ENCODE results near the gene SHISA3.

The SHISA3 gene

GRCh38 chr4:42385516-42385915 is 11.8 kb upstream of the SHISA3 start:
- no peak for DNase-seq
- in situ Hi-C loops (cut with HindIII; ENCODE audit: low pct_ligation_motif_present, low pct_unique_long_range_greater_than_20kb, low sequenced_read_pairs) = no loop called here

GRCh38 chr4:42390622-42391354 is 6.5 kb upstream of the SHISA3 start:
- in situ Hi-C loops (cut with HindIII; ENCODE audit: low pct_ligation_motif_present, low pct_unique_long_range_greater_than_20kb, low sequenced_read_pairs) = no loop called here
- DNase-seq = no peak

GRCh38 chr4:42391355-42391664 is 6.0 kb upstream of the SHISA3 start:
- in situ Hi-C loops (cut with HindIII; ENCODE audit: low pct_ligation_motif_present, low pct_unique_long_range_greater_than_20kb, low sequenced_read_pairs) = no loop called here
- no peak for DNase-seq

- in situ Hi-C loops (cut with HindIII; ENCODE audit: low pct_ligation_motif_present, low pct_unique_long_range_greater_than_20kb, low sequenced_read_pairs) = no loop called here
- peak; percentile 33 for DNase-seq
Measured at GRCh38 chr4:42391981-42392380, 5.3 kb upstream of the SHISA3 start.

GRCh38 chr4:42392436-42392835 is 4.9 kb upstream of the SHISA3 start:
- DNase-seq = no peak

GRCh38 chr4:42395595-42395994 is 1.7 kb upstream of the SHISA3 start:
- in situ Hi-C loops (cut with HindIII; ENCODE audit: low pct_ligation_motif_present, low pct_unique_long_range_greater_than_20kb, low sequenced_read_pairs) = no loop called here
- DNase-seq = no peak

More at GRCh38 chr4:42392436-42392835, 4.9 kb upstream of the SHISA3 start:
- in situ Hi-C loops (cut with HindIII; ENCODE audit: low pct_ligation_motif_present, low pct_unique_long_range_greater_than_20kb, low sequenced_read_pairs) = no loop called here

GRCh38 chr4:42396361-42396751 is 932 bp upstream of the SHISA3 start:
- no peak for DNase-seq
- in situ Hi-C loops (cut with HindIII; ENCODE audit: low pct_ligation_motif_present, low pct_unique_long_range_greater_than_20kb, low sequenced_read_pairs) = no loop called here

- DNase-seq = peak; percentile 23
- in situ Hi-C loops (cut with HindIII; ENCODE audit: low pct_ligation_motif_present, low pct_unique_long_range_greater_than_20kb, low sequenced_read_pairs) = no loop called here
Measured at GRCh38 chr4:42397635-42398170, 415 bp downstream of the SHISA3 start.

- in situ Hi-C loops (cut with HindIII; ENCODE audit: low pct_ligation_motif_present, low pct_unique_long_range_greater_than_20kb, low sequenced_read_pairs) = no loop called here
- no peak for DNase-seq
Measured at GRCh38 chr4:42398171-42398870, 1.0 kb downstream of the SHISA3 start.

- DNase-seq = no peak
- in situ Hi-C loops (cut with HindIII; ENCODE audit: low pct_ligation_motif_present, low pct_unique_long_range_greater_than_20kb, low sequenced_read_pairs) = no loop called here
Measured at GRCh38 chr4:42398871-42399331, 1.6 kb downstream of the SHISA3 start.

- in situ Hi-C loops (cut with HindIII; ENCODE audit: low pct_ligation_motif_present, low pct_unique_long_range_greater_than_20kb, low sequenced_read_pairs) = no loop called here
- no peak for DNase-seq
Measured at GRCh38 chr4:42399393-42399792, 2.1 kb downstream of the SHISA3 start.

- in situ Hi-C loops (cut with HindIII; ENCODE audit: low pct_ligation_motif_present, low pct_unique_long_range_greater_than_20kb, low sequenced_read_pairs) = no loop called here
- peak; percentile 17 for DNase-seq
Measured at GRCh38 chr4:42401171-42401570, 3.9 kb downstream of the SHISA3 start.

GRCh38 chr4:42404001-42404400 is 6.7 kb downstream of the SHISA3 start:
- in situ Hi-C loops (cut with HindIII; ENCODE audit: low pct_ligation_motif_present, low pct_unique_long_range_greater_than_20kb, low sequenced_read_pairs) = no loop called here
- DNase-seq = no peak

- no peak for DNase-seq
- in situ Hi-C loops (cut with HindIII; ENCODE audit: low pct_ligation_motif_present, low pct_unique_long_range_greater_than_20kb, low sequenced_read_pairs) = no loop called here
Measured at GRCh38 chr4:42410446-42410845, 13.2 kb downstream of the SHISA3 start.

GRCh38 chr4:42411803-42412202 is 14.5 kb downstream of the SHISA3 start:
- DNase-seq = no peak

GRCh38 chr4:42412251-42412650 is 15.0 kb downstream of the SHISA3 start:
- in situ Hi-C loops (cut with HindIII; ENCODE audit: low pct_ligation_motif_present, low pct_unique_long_range_greater_than_20kb, low sequenced_read_pairs) = no loop called here
- peak; percentile 13 for DNase-seq

More at GRCh38 chr4:42411803-42412202, 14.5 kb downstream of the SHISA3 start:
- in situ Hi-C loops (cut with HindIII; ENCODE audit: low pct_ligation_motif_present, low pct_unique_long_range_greater_than_20kb, low sequenced_read_pairs) = no loop called here

GRCh38 chr4:42415281-42415680 is 18.0 kb downstream of the SHISA3 start:
- no peak for DNase-seq
- in situ Hi-C loops (cut with HindIII; ENCODE audit: low pct_ligation_motif_present, low pct_unique_long_range_greater_than_20kb, low sequenced_read_pairs) = no loop called here

GRCh38 chr4:42416017-42416416 is 18.7 kb downstream of the SHISA3 start:
- in situ Hi-C loops (cut with HindIII; ENCODE audit: low pct_ligation_motif_present, low pct_unique_long_range_greater_than_20kb, low sequenced_read_pairs) = no loop called here

GRCh38 chr4:42417550-42417949 is 20.3 kb downstream of the SHISA3 start:
- DNase-seq = no peak

More at GRCh38 chr4:42416017-42416416, 18.7 kb downstream of the SHISA3 start:
- no peak for DNase-seq

GRCh38 chr4:42420140-42420539 is 22.9 kb downstream of the SHISA3 start:
- no peak for DNase-seq
- in situ Hi-C loops (cut with HindIII; ENCODE audit: low pct_ligation_motif_present, low pct_unique_long_range_greater_than_20kb, low sequenced_read_pairs) = no loop called here

More at GRCh38 chr4:42417550-42417949, 20.3 kb downstream of the SHISA3 start:
- in situ Hi-C loops (cut with HindIII; ENCODE audit: low pct_ligation_motif_present, low pct_unique_long_range_greater_than_20kb, low sequenced_read_pairs) = no loop called here
